ENCODE results near the gene TRIM26.

- TF ChIP-seq CTCF (IDR thresholded peaks at IDR 0.05; ENCODE audit: extremely low read depth in 1 of 2, insufficient read depth in 1 of 2, low read depth in 1 of 2, low read length in 2 of 2) (no peak), GATA2 (IDR thresholded peaks at IDR 0.05; ENCODE audit: insufficient read depth, insufficient read length, low read depth, low read length) (no peak), POLR2AphosphoS5 (IDR thresholded peaks at IDR 0.05; ENCODE audit: insufficient read depth, low read depth, low read length) (no peak), EZH2 (IDR thresholded peaks at IDR 0.05; ENCODE audit: borderline replicate concordance, low read depth, low read length, severe bottlenecking) (no peak), POLR2A (IDR thresholded peaks at IDR 0.05; ENCODE audit: low read depth, low read length) (no peak)
Observed at GRCh38 chr6:30156774-30157173, 56.4 kb downstream of the TRIM26 start.
